Stimulated activated naive CD8-positive, alpha-beta T cell treated with anti-CD3 and anti-CD28 coated beads, Interleukin-15, Interleukin-2, amounts not matched to agents 100 ng/mL and 50 ng/mL, for 24 hours (primary cell): Measurements from ENCODE around the gene MTOR.

ENCODE experiments used
- H3K27ac Mint-ChIP-seq: one replicate; pipeline ENCODE4 v1.8.0; 2021; ENCODE audit warnings: mild to moderate bottlenecking, mixed read lengths
- H3K27me3 Mint-ChIP-seq: one replicate; pipeline ENCODE4 v1.8.0; 2021; ENCODE audit warnings: mixed read lengths
- H3K36me3 Mint-ChIP-seq: one replicate; pipeline ENCODE4 v1.8.0; 2021; ENCODE audit warnings: low read depth, mixed read lengths
- H3K4me1 Mint-ChIP-seq: one replicate; pipeline ENCODE4 v1.8.0; 2021; ENCODE audit warnings: low read depth, mixed read lengths
- H3K4me3 Mint-ChIP-seq: one replicate; pipeline ENCODE4 v1.8.0; 2021; ENCODE audit warnings: mild to moderate bottlenecking, mixed read lengths
- H3K9me3 Mint-ChIP-seq: one replicate; pipeline ENCODE4 v1.8.0; 2021; ENCODE audit warnings: mixed read lengths

MTOR gene

GRCh38 chr1:11266268-11267074 is 4.1 kb upstream of the MTOR start:
- H3K9me3 Mint-ChIP-seq, result no peaks in the 10 kb centered on the region
- no peak overlapping the region for H3K4me3 Mint-ChIP-seq
- H3K4me1 Mint-ChIP-seq, result peaks cover 9% of the 10 kb centered on the region
- no peaks in the 10 kb centered on the region for H3K27me3 Mint-ChIP-seq
- H3K27ac Mint-ChIP-seq, result no peak overlapping the region
- H3K36me3 Mint-ChIP-seq, result no peaks in the 10 kb centered on the region

- H3K9me3 Mint-ChIP-seq, result no peaks in the 10 kb centered on the region
- peaks cover 62% of the 10 kb centered on the region for H3K36me3 Mint-ChIP-seq
- no peak overlapping the region for H3K4me3 Mint-ChIP-seq
- H3K27me3 Mint-ChIP-seq, result no peaks in the 10 kb centered on the region
- H3K4me1 Mint-ChIP-seq, result peaks cover 10% of the 10 kb centered on the region
- no peak overlapping the region for H3K27ac Mint-ChIP-seq
These were observed 6.1 kb downstream of the MTOR start for GRCh38 chr1:11256299-11256698.

- Mint-ChIP-seq H3K36me3 (peaks cover 64% of the 10 kb centered on the region), H3K4me3 (no peak overlapping the region), H3K4me1 (no peaks in the 10 kb centered on the region)
These were observed 9.1 kb downstream of the MTOR start for GRCh38 chr1:11253226-11253625.

GRCh38 chr1:11252538-11252937 is 9.8 kb downstream of the MTOR start:
- no peaks in the 10 kb centered on the region for H3K4me1 Mint-ChIP-seq
- no peak overlapping the region for H3K4me3 Mint-ChIP-seq
- H3K27me3 Mint-ChIP-seq, result no peaks in the 10 kb centered on the region
- H3K27ac Mint-ChIP-seq, result no peak overlapping the region
- H3K36me3 Mint-ChIP-seq, result peaks cover 62% of the 10 kb centered on the region
- no peaks in the 10 kb centered on the region for H3K9me3 Mint-ChIP-seq

More at GRCh38 chr1:11253226-11253625, 9.1 kb downstream of the MTOR start:
- H3K27ac Mint-ChIP-seq, result no peak overlapping the region
- no peaks in the 10 kb centered on the region for H3K27me3 Mint-ChIP-seq
- no peaks in the 10 kb centered on the region for H3K9me3 Mint-ChIP-seq

- peaks cover 56% of the 10 kb centered on the region for H3K36me3 Mint-ChIP-seq
These were observed 14.2 kb downstream of the MTOR start for GRCh38 chr1:11248169-11248568.

GRCh38 chr1:11245904-11246719 is 16.2 kb downstream of the MTOR start:
- Mint-ChIP-seq H3K9me3 (no peaks in the 10 kb centered on the region), H3K27ac (no peak overlapping the region), H3K36me3 (peaks cover 54% of the 10 kb centered on the region), H3K4me1 (peaks cover 4% of the 10 kb centered on the region), H3K27me3 (no peaks in the 10 kb centered on the region), H3K4me3 (no peak overlapping the region)

More at GRCh38 chr1:11248169-11248568, 14.2 kb downstream of the MTOR start:
- Mint-ChIP-seq H3K4me3 (no peak overlapping the region), H3K27me3 (no peaks in the 10 kb centered on the region), H3K27ac (no peak overlapping the region), H3K4me1 (peaks cover 4% of the 10 kb centered on the region), H3K9me3 (no peaks in the 10 kb centered on the region)

- H3K27me3 Mint-ChIP-seq, result no peaks in the 10 kb centered on the region
- peak overlapping the region; percentile 67 for H3K27ac Mint-ChIP-seq
- peaks cover 4% of the 10 kb centered on the region for H3K4me1 Mint-ChIP-seq
- H3K4me3 Mint-ChIP-seq, result no peak overlapping the region
- no peaks in the 10 kb centered on the region for H3K9me3 Mint-ChIP-seq
- peaks cover 50% of the 10 kb centered on the region for H3K36me3 Mint-ChIP-seq
These were observed 17.1 kb downstream of the MTOR start for GRCh38 chr1:11245248-11245647.

GRCh38 chr1:11238311-11238710 is 24.0 kb downstream of the MTOR start:
- no peaks in the 10 kb centered on the region for H3K27me3 Mint-ChIP-seq
- H3K36me3 Mint-ChIP-seq, result peaks cover 72% of the 10 kb centered on the region
- no peak overlapping the region for H3K27ac Mint-ChIP-seq
- no peak overlapping the region for H3K4me3 Mint-ChIP-seq
- no peaks in the 10 kb centered on the region for H3K4me1 Mint-ChIP-seq
- H3K9me3 Mint-ChIP-seq, result no peaks in the 10 kb centered on the region

GRCh38 chr1:11237356-11237755 is 25.0 kb downstream of the MTOR start:
- H3K27me3 Mint-ChIP-seq, result no peaks in the 10 kb centered on the region
- peaks cover 70% of the 10 kb centered on the region for H3K36me3 Mint-ChIP-seq
- no peak overlapping the region for H3K4me3 Mint-ChIP-seq
- no peaks in the 10 kb centered on the region for H3K9me3 Mint-ChIP-seq
- H3K4me1 Mint-ChIP-seq, result no peaks in the 10 kb centered on the region
- H3K27ac Mint-ChIP-seq, result no peak overlapping the region

- Mint-ChIP-seq H3K27ac (no peak overlapping the region), H3K4me3 (no peak overlapping the region), H3K9me3 (no peaks in the 10 kb centered on the region), H3K36me3 (peaks cover 74% of the 10 kb centered on the region), H3K27me3 (no peaks in the 10 kb centered on the region), H3K4me1 (peaks cover 9% of the 10 kb centered on the region)
These were observed 29.1 kb downstream of the MTOR start for GRCh38 chr1:11233208-11233607.

- H3K9me3 Mint-ChIP-seq, result no peaks in the 10 kb centered on the region
- no peak overlapping the region for H3K27ac Mint-ChIP-seq
- no peaks in the 10 kb centered on the region for H3K27me3 Mint-ChIP-seq
- H3K36me3 Mint-ChIP-seq, result peaks cover 78% of the 10 kb centered on the region
- H3K4me1 Mint-ChIP-seq, result peaks cover 23% of the 10 kb centered on the region
- H3K4me3 Mint-ChIP-seq, result no peak overlapping the region
These were observed 33.1 kb downstream of the MTOR start for GRCh38 chr1:11229203-11229602.

GRCh38 chr1:11227106-11228077 is 35.0 kb downstream of the MTOR start:
- no peaks in the 10 kb centered on the region for H3K9me3 Mint-ChIP-seq
- H3K36me3 Mint-ChIP-seq, result peaks cover 73% of the 10 kb centered on the region
- peaks cover 23% of the 10 kb centered on the region for H3K4me1 Mint-ChIP-seq
- H3K4me3 Mint-ChIP-seq, result no peak overlapping the region
- no peaks in the 10 kb centered on the region for H3K27me3 Mint-ChIP-seq
- H3K27ac Mint-ChIP-seq, result peak overlapping the region; percentile 21

GRCh38 chr1:11216074-11216473 is 46.3 kb downstream of the MTOR start:
- Mint-ChIP-seq H3K27me3 (no peaks in the 10 kb centered on the region), H3K27ac (no peak overlapping the region), H3K9me3 (no peaks in the 10 kb centered on the region), H3K4me3 (no peak overlapping the region), H3K36me3 (peaks cover 83% of the 10 kb centered on the region), H3K4me1 (no peaks in the 10 kb centered on the region)

- Mint-ChIP-seq H3K4me3 (no peak overlapping the region), H3K4me1 (no peaks in the 10 kb centered on the region), H3K27ac (no peak overlapping the region), H3K27me3 (no peaks in the 10 kb centered on the region), H3K9me3 (no peaks in the 10 kb centered on the region), H3K36me3 (peaks cover 86% of the 10 kb centered on the region)
These were observed 46.9 kb downstream of the MTOR start for GRCh38 chr1:11215381-11216005.
